HPDE6-E6E7 (cell line): Measurements from ENCODE around the gene ATP6AP2.
"Not testable (repeated sequence)": the region's sequence is repeated elsewhere in the genome, so short reads cannot be mapped to it uniquely, and the experiment has no call there.

Source experiments
- DNase-seq: peaks from one replicate; pipeline ENCODE4 v3.0.0; 2011; ENCODE audit warnings: missing footprints; ENCODE audit errors: extremely low spot score

Gene ATP6AP2

DNA sequence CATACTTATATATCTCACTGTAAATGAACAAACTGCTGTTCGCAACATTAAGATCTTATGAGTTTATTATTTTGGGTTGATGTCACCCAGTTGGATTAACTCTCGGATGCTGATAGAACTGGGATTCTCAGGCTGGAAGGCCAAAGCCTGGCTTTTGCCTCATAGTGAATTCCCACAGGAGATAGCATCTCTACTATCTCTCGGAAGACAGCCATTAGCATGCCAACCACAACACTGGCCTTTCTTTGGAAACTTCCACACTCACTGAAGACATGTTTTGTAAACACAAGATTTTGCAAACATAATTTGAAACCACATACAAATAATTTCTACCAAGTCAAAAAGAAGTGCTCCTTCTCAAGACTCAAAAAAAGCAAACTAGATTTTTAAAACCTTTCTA lies 4.5 kb upstream of the ATP6AP2 start:
- no peak for DNase-seq

- DNase-seq, result no peak
These were observed 2.6 kb upstream of the ATP6AP2 start for GRCh38 chrX:40578039-40578695.

- DNase-seq, result no peak
These were observed 1.6 kb upstream of the ATP6AP2 start for GRCh38 chrX:40579141-40579540.

- DNase-seq, result no peak
These were observed 752 bp upstream of the ATP6AP2 start for GRCh38 chrX:40579900-40580536.

DNA sequence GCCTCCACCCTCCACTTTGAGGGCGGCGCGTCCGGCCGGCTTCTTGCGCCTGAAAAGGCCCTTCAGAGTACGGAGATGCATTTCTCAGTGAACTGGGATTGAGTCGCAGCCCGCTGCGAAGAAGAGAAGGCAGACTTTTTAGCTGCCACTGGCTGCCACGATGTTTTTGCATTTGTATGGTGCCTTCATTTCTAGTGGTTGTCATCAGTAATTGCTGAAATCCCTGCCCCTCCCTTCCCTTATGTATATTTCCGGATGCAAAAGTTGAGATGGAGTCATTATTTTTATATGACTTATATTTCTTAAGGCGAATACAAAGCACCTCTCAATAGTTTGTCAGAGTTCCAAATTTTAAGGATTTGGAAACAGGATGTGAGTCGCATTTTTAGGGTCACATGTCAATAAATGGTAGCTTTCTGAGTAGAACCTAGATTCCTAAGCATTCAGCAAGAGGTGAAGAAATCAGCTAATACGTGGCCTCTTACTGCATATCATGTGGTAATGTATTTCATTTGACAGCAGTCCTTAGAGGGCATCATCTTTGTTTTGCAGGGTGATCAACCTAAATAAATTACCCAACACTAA lies 658 bp downstream of the ATP6AP2 start:
- no peak for DNase-seq

DNA sequence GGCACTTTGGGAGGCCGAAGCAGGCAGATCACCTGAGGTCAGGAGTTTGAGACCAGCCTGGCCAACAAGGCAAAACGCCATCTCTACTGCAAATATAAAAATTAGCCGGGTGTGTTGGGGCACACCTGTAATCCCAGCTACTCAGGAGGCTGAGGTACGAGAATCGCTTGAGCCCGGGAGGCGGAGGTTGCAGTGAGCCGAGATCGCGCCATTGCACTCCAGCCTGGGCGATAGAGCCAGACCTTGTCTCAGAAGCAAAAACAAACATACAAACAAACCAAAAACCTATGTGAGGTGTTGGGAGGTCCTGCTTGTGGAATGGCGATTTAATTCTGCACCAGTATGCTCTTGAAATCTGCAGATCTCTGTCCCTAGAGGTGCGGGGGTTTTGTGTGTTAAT lies 1.4 kb downstream of the ATP6AP2 start:
- DNase-seq, result not testable (repeated sequence)

DNA sequence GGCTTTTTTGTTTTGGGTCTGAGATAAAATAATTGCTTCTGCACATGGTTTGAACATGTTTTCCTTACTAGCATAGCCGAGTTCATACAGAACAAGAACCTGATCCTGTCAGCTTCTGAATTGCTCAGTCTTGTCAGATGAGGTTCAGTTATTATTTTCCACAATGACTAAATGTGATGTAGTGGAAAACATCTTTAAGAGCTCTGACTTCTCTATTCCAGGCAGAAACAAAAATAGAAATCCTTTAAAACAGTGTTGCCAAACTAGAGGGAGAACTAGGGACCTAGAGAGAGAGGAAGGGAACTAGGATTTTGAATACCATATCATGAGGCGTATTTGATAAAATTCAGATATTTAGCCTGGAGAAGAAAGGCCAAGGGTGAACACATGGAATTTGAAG lies 2.0 kb downstream of the ATP6AP2 start:
- no peak for DNase-seq

DNA sequence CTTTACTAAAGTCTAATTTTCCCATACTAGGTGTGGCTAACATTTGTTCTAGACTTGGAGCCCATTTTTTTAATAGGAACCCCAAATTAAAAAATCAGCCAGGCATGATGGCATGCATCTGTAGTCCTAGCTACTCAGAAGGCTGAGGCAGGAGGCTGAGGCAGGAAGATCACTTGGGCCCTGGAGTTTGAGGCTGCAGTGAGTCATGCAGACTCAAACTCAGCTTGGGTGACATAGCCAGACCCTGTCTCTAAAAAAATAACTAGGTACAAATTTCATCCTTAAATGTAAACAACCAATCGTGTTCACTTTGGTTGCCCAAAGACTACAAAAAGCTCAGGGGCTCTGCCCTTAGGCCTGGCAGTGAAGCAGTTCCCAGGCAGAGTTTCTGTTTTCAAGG lies 6.9 kb downstream of the ATP6AP2 start:
- DNase-seq, result not testable (repeated sequence)

GRCh38 chrX:40589616-40590321 lies 9.0 kb downstream of the ATP6AP2 start:
- not testable (repeated sequence) for DNase-seq

DNA sequence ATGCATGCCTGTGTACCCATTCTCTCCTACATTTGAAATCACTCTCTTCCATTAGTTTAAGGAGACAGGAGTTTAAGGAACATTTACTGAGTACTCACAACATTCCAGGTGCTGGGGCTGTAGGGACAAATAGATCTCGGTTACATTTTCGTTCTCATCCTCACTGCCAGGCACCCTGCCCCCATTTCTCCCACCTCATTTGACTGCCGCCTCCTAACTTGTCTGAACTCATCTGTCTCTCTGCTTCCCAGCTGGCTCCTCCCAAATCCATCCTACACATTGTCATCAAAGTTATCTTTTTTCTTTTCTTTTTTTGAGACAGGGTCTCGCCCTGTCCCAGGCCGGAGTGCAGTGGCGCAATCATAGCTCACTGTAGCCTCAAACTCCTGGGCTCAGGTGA lies 22.7 kb downstream of the ATP6AP2 start:
- DNase-seq, result no peak

DNA sequence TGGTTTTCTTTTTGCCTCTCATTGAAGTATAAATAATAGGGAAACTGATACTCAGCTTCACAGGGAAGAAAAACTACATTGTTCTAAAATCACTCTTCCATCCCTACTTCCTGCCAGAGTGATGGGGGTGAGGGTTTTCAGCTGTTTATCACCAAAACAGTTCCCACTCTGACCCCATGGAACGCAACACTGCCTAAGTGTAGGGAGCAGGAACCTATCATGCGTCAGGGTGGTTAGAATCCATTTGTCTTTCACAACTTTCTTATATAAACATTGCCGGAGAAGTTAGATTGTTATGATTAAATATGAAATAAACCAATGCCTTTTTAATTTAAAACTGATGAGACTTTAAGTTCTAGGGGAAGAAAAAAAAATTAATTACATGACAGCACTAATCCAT lies 26.6 kb downstream of the ATP6AP2 start:
- DNase-seq, result no peak

- no peak for DNase-seq
These were observed 31.7 kb downstream of the ATP6AP2 start for GRCh38 chrX:40612511-40612910.

GRCh38 chrX:40615976-40616375 lies 35.2 kb downstream of the ATP6AP2 start:
- DNase-seq, result no peak

- no peak for DNase-seq
These were observed 36.8 kb downstream of the ATP6AP2 start for GRCh38 chrX:40617566-40617965.

DNA sequence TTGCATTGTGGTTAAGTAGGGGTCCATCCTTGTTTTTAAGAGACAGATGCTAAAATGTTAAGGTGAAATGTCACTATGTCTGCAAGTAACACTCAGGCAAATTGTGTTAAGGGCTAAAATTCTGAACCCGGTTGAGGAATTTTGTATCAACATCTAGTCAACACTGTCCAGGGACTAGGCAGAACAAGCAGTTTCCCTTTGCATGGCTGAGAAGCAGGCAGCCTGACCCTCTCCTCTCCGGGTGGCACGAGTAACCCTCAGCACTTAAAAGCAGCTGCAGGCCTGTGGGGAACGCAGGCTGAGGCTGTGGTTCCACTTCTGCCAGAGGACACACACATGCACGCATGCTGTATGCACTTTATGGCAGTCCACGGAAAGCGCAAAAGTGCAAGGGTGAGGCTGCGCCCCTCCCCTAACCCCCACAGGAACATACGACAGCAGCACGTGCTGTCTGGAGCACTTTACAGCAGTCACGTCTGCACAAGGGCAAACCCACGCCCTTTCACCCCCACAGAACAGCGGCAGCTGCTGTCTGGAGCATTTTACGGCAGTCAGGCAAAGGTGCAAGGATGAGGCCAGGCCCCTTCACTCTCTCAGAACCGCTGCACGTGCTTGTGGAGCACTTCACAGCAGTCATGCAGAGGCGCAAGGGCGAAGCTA lies 41.8 kb downstream of the ATP6AP2 start:
- DNase-seq, result no peak

DNA sequence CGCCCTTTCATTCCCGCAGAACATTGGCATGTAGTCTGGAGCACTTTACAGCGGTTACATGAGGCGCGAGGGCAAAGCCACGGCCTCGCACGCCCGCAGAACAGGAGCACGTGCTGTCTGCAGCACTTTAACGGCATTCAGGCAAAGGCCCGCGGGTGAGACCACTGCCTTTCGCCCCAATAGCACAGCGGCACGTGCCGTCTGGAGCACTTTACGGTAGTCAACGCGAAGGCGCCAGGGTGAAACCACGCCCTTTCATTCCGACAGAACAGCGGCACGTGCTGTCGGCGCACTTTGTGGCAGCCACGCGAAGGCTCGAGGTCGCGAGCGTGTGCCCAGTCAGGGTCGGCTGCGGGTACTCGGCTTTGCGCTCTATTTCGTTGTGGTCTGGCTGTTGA lies 42.4 kb downstream of the ATP6AP2 start, which contains the start of gene MPC1L:
TSS of gene MPC1L (plus strand) at position 290 of the 398 bp plus-strand sequence. CDS start 138 bp downstream, outside the sequence.
- DNase-seq, result no peak

GRCh38 chrX:40623665-40624064 lies 42.9 kb downstream of the ATP6AP2 start:
- DNase-seq, result no peak

DNA sequence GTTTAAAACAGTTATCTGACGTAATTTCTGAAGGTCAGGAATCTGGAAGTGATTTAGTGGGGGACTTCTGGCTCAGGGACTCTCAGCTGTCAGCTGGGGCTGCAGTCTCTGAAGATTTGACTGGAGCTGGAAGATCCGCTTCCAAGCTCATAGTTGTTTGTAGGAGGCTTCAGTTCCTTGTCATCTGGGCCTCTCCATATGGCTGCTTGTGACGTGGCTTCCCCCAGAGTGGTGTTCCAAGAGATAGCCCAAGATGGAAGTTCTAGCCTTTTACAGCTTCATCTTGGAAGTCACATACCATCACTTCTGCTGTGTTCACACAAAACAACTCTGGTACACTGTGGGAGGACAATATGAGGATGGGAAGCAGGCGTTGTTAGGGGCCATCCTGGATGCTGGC lies 44.5 kb downstream of the ATP6AP2 start:
- DNase-seq, result no peak

- no peak for DNase-seq
These were observed 47.7 kb downstream of the ATP6AP2 start for GRCh38 chrX:40628506-40628905.

DNA sequence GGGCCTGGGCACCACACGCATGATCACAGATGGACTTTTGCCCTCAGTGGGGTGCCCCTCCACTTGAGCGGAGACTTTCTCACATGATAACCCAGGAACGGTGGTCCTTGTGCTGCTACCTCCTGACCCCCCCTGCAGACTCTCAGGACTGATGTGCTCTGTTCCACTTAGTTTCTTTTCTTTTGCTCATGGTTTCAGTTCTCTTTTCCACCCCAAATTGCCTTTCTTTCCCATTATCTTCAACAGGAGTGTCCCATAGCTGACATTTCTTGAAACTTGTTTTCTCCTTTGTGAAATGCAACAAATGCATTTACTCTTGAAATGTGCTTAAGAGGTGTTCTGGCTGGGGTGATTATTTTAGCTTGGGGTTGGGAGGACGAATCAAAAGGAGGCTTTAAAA lies 51.4 kb downstream of the ATP6AP2 start:
- no peak for DNase-seq

DNA sequence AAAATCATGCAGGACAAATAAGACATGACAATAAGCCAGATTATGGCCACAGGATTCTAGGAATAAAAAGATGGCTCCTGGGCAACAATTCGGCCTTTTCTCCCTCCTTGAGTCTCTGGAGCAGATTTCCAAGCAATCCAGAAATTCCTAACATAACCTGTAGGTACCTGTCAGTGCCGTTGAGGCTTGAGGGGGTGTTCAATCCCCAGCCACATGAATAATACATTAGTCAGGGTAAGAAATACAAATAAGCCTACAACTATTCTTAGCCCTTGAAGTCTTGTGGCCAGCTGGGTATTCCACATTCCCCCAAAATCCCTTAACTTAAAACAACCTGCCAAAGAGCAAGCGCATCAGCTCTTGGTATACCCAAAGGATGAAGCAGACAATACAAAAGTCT lies 56.9 kb downstream of the ATP6AP2 start:
- DNase-seq, result no peak

GRCh38 chrX:40644176-40644575 lies 63.4 kb downstream of the ATP6AP2 start:
- no peak for DNase-seq
